CD1c-positive myeloid dendritic cell (primary cell): ENCODE results near the gene IL10.
A peak's percentile ranks its signal among the peaks of the same experiment; 100 is the strongest.

Experiments used
- DNase-seq: peaks from one replicate; pipeline ENCODE4 v3.0.0-alpha.2; 2016; ENCODE audit errors: extremely low spot score

IL10 gene

DNA sequence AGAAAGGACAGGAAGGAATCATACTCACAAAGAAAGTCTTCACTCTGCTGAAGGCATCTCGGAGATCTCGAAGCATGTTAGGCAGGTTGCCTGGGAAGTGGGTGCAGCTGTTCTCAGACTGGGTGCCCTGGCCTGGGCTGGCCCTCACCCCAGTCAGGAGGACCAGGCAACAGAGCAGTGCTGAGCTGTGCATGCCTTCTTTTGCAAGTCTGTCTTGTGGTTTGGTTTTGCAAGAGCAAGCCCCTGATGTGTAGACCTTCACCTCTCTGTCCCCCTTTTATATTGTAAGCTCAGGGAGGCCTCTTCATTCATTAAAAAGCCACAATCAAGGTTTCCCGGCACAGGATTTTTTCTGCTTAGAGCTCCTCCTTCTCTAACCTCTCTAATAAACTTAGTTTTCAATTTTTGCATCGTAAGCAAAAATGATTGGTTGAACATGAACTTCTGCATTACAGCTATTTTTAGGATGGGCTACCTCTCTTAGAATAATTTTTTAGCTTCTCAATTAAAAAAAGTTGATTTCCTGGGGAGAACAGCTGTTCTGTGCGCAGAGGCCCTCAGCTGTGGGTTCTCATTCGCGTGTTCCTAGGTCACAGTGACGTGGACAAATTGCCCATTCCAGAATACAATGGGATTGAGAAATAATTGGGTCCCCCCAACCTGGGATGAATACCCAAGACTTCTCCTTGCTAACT lies at the start of gene IL10:
Gene IL10, minus strand, starts transcription at position 252 of the 695 bp plus-strand sequence. Its CDS starts 59 bp downstream, at position 193.
- DNase-seq: peak; percentile 47

DNA sequence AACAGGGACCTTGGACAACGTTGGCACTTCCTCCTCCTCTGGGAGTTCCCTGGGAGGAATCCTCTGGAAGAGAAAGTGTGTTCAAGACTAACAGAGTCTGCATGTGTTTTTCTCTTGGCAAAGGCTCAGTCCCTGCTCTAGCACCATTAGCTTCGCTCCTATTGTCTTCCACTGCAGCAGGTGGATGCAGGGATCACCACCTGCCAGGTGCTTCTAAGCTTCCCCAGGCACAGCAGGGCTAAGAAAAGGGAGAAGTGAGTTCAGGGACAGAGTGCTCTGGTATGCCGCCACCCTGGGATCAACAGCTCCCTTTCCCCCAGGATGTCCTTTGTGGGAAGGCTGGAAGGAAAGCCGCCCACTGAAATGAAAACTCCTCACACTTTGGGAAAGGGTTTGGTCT lies 49.2 kb upstream of the IL10 start:
- DNase-seq: no peak

DNA sequence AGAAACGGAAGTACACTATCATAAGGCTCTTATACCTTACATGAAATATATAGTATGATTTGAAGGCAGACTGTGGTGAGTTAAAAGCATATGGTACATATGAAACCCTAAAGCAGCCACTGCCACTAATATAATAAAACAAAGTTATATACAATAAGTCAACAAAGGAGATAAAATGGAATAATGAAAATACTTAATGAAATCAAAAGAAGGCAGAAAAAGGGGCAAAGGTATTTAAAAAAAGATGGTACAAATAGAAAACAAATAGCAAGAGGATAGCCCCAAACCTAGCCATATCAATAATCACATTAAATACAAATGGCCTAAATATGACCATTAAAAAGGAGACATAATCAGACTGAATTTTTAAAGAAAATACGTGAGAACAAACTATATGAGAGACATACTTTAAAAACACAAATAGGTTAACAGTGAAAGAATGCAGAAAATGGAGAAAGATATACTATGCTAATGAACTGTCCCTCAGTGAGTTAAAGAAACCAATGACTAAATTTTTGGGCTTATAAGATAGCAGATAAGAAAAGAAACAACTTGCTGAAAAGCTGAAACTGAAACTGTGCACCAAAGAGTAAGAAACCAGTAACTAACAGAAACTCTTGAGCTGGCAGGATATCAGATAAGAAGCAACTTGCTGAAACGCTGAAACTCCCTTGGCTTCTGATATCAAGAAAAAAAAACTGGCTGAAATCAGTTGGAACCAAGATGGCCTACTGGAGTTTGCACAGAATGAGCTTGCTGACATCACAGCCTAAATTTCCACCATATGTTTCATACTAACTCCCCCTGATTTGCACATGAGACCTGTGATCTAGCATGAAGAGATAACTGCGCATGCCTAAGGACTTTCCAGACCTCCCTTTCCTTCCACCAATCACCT lies 44.3 kb upstream of the IL10 start:
- DNase-seq: no peak

DNA sequence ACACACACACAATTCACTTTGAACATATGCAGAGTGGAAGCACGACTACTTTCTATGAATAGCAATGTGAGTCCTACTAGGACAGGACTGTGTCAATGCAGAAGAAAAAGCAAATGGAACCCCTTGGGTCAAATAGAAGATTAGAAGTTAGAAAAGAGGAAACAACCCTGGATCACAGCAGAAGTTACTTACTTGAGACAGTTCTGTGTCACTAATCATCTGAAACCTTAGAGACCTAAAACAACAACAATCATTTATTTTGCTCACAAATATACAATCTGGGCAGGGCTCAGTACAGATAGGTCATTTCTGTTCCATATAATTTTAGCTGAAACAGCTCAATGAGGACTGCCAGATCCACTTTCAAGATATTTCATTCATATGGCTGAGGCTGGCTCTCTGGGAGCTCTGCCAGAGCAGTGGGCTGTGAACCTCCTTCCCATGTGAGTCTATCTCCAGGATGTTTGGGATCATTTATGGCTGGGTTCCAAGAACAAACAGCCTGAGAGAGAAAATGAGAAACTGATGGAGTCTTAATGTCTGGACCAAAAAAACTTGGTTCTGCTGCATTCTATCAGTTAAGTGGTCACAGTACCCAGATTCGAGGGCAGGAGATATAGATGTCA lies 42.5 kb upstream of the IL10 start:
- DNase-seq: peak; percentile 78

DNA sequence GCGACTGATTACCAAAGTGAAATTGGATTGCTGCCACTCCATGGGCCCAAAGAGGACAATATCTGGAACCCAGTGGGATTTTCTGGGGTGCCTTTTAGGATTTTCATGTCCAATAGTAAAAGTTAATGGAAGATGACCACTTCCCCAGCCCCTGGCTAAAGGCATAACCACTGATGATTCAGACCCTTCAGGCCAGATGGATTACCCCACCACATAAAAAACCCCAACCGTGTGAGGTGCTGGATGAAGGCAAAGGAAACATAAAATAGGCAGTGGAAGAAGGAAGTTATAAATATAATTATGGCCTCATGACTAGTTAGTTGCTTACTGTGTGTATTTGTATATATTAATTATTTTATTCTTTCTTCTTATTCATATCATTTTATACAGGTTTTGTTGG lies 40.2 kb upstream of the IL10 start:
- DNase-seq: peak; percentile 24

DNA sequence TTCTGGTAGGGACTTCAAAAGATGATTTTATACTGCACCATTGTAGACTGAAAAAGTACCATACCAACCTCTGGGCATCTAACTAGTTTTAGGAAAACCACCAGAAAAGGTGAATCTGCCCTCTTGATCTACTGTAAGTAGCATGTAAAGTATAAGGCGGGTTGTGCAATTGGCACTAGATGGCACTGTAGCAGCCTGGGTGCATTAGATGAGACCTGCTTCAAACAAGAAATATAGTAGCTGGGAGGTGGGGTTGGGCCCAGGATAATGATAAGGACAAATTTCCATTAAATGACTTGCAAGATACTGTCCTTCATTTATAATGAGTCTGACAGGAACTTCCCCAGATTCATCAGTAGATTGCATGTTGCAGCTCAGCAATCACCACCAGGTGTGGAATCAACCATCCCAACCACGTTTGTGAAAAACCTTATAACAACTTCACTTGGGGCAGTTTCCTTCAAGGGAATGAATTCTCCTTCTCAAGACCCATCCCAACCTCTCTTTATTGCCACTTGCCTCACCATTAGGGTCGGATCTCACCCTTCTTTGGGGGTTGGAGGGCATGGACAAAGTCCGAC lies 37.3 kb upstream of the IL10 start:
- DNase-seq: peak; percentile 54

DNA sequence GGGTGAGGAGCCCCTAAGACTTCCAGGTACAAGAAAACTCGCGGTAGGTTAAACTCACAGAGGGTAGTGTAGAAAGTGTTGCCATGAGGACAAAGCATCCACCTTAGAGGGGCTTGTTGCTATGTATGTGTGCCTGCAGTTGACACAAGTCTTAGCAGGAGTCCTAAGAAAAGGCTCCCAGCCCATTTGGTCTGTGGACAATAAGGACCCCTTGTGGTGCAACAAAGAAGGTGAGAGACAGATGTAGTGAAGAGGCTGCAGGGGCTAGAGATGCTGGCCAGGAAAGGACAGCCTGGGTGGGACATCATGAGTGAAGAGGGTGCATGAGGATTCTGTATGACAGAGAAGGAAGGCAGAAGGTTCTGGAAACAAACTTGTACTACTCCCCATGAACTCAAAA lies 36.3 kb upstream of the IL10 start:
- DNase-seq: peak; percentile 69

DNA sequence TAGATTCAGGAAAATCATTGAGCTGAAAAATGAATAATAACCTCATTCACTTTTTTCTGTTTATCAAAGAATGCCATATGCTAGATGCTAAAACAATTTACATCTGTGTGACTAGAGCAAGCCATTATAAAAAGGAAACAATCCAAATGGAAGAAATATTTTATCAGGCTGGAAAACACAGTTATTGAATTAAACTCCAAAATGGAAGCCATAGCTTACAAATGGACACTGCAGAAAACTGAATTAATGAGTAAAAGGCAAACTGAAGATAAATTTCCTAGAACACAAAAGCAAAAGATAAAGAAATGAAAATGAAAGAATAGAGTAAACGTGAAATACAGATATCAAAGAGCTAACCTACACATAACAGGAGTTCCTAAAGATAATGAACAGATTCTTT lies 33.1 kb upstream of the IL10 start:
- no peak for DNase-seq

DNA sequence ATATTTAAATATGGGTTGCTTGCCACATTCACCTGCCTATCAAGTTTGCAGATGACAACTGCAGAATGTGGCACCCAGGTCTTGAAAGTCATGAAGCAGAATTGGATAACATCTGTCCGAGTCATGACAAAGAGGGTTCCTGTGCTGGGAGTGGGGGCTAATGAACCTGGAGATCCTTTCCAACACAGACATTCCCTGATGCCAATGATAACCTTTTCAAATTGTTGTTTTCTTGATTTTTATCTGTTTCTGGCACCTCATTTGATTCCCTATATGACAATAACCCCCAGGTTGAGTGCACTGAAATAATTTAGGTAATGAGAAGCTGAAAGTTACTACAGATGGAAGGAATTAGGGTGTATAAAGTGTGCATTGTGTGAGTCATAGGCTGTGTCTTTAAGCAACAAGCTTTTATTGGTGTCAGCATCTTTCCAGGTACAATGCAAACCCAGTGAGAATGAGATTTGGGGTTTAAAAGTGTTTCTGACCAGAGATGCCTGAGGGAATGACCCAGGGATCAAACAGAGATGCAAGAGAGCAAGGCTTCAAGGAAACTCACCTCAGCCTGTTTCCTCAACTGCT lies 32.0 kb upstream of the IL10 start:
- no peak for DNase-seq

DNA sequence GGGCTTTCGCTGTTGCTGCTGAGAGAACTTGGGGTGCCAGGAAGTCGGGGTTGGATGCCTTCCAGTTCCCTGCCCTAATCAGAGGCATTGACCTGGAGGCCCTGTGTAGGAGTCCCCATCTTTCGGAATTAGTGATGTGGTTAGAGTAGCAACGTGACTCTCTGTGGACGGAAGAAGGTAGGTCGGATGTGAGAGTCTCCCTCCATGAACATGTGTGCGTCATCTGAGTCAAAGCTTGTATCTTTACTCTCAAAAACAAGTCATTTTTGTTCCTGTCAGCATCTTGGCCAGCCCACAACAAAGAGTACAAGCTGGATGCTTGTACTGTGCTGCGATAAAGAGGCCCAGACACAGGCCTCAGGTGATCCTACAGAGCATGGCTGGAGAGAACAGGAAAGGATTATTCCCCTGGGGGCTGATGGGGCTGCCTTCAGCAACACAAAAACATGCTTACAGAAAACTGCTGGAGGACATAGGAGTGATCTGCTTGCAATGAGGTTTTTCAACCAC lies 31.0 kb upstream of the IL10 start:
- DNase-seq: peak; percentile 54

DNA sequence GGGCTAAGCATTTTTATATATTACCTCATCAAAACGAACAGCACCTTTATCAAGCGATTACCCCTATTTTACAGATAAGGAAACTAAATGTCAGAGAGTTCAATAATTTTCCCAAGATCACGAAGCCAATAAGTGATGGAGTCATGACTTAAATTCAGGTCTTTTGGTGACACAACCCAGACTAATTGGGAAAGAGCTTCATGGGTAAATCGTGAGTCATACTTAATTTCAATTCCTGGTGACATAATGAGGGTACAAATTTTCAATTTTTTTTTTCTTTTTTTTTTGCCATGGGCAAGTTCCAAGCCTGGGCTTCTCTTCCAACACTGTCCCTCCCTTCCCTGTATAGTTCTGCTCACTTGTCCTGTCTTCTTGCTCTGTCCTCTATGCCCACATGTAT lies 30.1 kb upstream of the IL10 start:
- peak; percentile 70 for DNase-seq

DNA sequence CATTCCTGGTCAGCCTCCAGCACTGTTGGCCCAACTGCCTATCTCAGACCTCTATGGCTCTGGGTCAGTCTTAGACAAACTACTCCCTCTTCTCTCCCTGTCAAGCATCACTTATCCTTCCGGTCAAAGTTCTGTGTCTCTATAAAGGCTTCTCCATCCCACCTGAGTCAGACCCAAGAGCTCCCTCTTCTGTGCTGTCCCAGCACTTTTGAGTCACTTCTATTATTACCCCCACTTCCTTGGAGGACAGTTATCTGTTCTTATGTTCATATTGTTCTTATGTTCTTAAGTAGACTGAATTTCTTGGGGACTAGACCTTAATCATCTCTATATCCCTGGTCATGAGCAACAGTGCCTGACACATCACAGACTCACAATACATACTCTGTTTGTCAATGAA lies 29.2 kb upstream of the IL10 start:
- DNase-seq: no peak

DNA sequence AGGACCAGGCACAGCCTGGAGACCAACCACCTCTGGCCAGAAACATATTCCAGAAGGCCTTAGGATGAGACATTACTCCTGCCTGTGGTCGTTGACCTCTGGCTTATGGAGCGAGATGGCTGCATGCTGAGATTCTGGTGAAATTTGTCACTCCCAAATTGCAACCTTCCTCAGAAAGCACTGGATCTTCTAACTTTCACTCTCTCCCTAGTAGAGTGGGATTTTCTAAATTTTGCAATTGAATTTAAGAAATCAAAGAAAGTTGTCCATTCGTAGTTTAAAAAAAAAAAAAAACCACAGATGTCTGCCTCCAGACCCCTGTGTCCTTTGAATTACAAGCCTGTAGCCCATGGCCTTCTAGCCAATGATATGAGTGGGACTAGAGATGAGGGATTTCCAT lies 28.6 kb upstream of the IL10 start:
- no peak for DNase-seq

DNA sequence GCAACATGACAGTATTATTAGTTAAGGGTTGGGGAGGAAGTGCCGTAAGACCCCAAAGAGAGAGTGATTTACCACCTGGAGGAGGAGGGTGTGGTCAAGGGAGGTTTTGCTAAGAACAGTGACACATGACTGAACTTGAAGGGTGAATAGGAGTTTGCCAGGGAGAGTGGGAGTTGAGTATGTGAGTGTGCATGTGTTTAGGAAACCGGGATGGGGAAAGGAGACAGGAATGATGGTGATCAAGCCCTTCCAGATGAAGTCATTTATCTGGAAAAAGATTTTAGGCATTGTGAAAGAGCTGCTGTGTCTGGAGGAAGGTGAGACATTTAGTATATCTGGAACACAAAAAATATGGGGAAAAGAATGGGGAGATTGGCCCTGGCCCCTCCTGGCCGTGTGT lies 28.1 kb upstream of the IL10 start:
- DNase-seq: no peak

DNA sequence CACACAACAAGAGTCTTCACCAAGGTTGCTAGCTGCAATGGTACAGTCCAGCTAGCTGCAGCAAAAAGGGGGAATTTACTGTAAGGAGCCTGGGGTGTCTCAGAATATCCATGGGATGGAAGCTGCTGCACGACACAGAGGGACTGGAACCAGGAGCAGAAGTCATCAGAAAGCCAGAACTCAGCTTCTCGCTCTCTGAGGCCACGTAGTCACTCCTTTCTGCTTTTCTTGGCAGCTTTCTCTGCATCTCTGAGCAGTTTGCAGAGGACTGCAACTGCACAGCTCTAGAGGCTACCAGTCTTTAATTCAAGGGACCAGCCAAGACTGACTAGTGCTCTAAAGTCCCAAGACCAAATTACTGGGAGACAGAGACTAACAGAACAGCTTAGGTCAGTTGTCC lies 27.0 kb upstream of the IL10 start:
- DNase-seq: no peak

DNA sequence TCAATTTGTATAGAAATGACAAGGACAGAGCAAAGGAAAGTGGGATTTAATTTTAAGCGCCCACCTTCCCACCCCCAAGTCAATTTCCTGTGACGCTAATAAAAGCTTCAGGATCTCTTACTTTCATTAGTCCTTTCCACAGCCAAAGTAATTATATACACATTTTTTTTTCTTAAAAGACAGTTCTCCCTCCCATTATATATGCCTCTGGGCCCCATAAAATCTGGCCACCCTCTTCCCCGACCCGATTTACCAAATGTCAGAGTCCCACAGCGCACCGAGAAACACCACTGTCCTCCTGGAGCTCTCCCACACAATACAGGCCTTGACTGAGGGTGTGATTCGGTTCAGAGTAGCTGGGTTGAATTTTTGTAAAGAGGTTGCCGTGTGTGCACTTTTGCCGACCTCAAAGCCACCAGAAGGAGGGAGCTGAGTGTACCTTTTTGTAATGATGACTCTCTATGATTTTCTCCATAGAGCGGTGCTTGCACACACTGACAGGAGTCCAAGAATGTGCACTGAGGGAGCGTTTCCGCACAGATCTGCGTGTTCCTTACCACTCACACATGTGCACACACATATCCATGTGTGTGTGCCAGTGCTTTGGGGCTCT lies 26.2 kb upstream of the IL10 start:
- DNase-seq: no peak

DNA sequence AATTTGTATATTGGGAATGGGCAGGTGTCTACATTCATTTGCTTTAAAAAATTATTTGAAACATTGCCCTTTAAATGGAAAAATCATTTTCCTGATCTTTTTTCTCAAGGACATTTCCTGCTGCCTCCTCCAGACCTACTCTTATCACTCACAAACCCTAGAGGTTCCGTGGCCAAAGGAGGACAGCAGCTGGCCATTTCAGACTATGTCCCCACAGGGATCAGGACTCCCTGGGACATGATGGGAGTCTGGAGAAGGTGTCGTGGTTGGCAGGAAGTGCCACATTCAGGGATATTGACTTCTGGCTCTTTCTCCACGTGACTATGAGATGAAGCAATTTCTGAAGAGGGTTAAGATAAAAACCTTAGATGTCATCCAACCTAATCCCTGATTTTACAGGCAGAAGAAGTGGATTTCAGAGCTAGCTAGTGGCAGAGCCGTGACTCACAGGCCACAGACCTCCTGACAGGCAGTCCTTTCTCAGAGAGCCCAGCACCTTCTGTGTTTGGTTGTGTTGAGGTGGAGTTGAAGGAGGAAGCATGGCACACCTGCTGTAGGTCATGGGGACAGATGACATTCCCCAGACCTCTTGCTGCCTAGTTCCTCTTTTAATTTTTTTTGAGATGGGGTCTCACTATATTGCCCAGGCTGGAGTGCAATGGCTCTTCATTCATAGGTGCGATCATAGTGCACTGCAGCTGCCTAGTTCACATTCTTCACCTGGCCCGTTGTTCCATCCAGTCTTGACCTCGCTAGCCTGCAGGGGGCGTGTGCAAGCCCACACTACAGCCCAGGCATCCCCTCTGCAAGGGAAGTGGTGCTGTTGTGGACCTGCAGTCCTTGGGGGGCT lies 25.5 kb upstream of the IL10 start:
- peak; percentile 22 for DNase-seq

DNA sequence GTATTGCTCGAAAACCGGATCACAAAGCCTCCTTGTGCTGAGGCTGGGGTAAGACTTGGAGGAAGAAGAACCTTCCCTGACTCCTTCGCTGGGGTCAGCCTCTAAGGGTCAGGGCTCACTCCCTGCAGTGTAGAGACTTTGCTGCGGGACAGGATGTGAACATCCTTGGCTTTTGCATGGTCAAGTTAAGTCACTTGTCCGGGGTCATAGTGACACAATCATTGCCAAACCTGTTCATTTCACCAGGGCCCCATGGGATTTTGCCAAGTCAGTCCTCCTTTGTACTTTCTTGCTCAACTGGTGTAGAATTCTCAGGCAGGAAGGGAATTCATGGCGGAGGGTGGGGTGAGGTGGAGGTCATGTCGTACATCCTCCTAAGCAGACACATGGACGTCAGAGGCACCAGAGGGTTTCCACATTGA lies 24.7 kb upstream of the IL10 start:
- DNase-seq: peak; percentile 38

DNA sequence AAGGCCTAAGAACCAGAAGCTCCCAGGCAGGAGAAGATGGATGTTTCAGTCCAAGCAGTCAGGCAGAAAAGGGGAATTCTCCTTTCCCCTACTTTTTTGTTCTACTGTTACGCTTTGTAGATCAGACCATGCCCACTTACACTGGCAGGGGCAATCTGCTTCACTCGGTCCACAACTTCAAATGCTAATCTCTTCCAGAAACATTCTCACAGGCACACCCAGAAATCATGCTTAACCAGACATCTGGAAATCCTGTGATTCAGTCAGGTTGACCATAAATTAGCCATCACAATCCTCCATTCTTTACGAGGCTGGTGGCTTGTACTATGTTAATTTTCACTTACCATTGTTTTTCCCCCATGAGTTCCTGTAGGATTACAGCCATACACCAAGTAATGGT lies 23.8 kb upstream of the IL10 start:
- DNase-seq: no peak

DNA sequence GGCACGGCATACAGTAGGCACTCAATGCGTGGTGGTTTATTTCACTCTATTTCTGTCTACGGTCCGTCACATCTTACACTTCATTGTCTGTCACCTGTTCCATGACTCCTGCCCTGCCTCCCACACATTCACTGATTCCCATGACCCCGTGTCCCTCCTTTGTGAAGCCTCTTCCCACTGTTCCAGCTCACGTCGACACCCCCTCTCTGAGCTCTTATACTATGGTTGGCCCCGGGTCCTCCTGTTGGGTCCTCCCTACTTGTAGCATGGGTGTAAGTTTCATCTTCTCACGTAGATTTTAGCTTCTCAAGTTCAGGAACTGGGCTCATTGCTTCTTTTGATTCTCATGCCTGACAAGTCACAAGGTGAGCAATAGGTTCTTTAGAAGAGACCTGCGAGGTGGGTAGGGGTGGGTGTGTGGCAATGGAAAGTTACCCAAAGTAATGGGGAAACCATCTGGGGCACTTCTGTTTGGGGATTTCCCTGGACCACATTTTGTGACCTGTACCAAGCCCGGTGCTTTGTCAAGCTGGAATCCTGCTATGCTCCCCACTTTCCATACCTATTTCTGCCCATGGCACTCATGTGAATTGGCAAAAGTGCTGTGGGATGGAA lies 22.1 kb upstream of the IL10 start:
- no peak for DNase-seq
